T-helper 9 cell (primary cell): ENCODE results near the gene RFK.

Experiments
- DNase-seq: peaks from one replicate; pipeline ENCODE4 v3.0.0-alpha.2; 2020

The RFK gene

GRCh38 chr9:76405868-76406267, 11.6 kb upstream of the RFK start:
- DNase-seq, result no peak

- no peak for DNase-seq
Measured at GRCh38 chr9:76405340-76405739, 11.1 kb upstream of the RFK start.

GRCh38 chr9:76404401-76404800, 10.2 kb upstream of the RFK start:
- DNase-seq, result no peak

GRCh38 chr9:76403352-76403751, 9.1 kb upstream of the RFK start:
- DNase-seq, result no peak

GRCh38 chr9:76401580-76402354, 7.5 kb upstream of the RFK start:
- no peak for DNase-seq

- no peak for DNase-seq
Measured at GRCh38 chr9:76401176-76401575, 7.0 kb upstream of the RFK start.

- no peak for DNase-seq
Measured at GRCh38 chr9:76400534-76401096, 6.4 kb upstream of the RFK start.

- no peak for DNase-seq
Measured at GRCh38 chr9:76399856-76400255, 5.6 kb upstream of the RFK start.

- no peak for DNase-seq
Measured at GRCh38 chr9:76396597-76396996, 2.4 kb upstream of the RFK start.

- DNase-seq, result no peak
Measured at GRCh38 chr9:76396144-76396543, 1.9 kb upstream of the RFK start.

GRCh38 chr9:76395381-76395780, 1.2 kb upstream of the RFK start:
- DNase-seq, result no peak

- DNase-seq, result peak; percentile 35
Measured at GRCh38 chr9:76394960-76395252, 680 bp upstream of the RFK start.

- no peak for DNase-seq
Measured at GRCh38 chr9:76390656-76391055, 3.6 kb downstream of the RFK start.

GRCh38 chr9:76379494-76379893, 14.7 kb downstream of the RFK start:
- DNase-seq, result no peak

GRCh38 chr9:76378367-76379073, 15.7 kb downstream of the RFK start:
- DNase-seq, result no peak

- no peak for DNase-seq
Measured at GRCh38 chr9:76377791-76378190, 16.4 kb downstream of the RFK start.

- DNase-seq, result no peak
Measured at GRCh38 chr9:76374783-76375559, 19.3 kb downstream of the RFK start.

- no peak for DNase-seq
Measured at GRCh38 chr9:76373784-76374474, 20.3 kb downstream of the RFK start.

GRCh38 chr9:76373173-76373783, 20.9 kb downstream of the RFK start:
- no peak for DNase-seq

- DNase-seq, result no peak
Measured at GRCh38 chr9:76372336-76372735, 21.9 kb downstream of the RFK start.

GRCh38 chr9:76371901-76372300, 22.3 kb downstream of the RFK start:
- no peak for DNase-seq

- no peak for DNase-seq
Measured at GRCh38 chr9:76370396-76371023, 23.7 kb downstream of the RFK start.
